ACHN (cell line): ENCODE results near the gene MCRIP1.

ENCODE experiments used
- DNase-seq: peaks from one replicate; pipeline ENCODE4 v3.0.0-alpha.2; 2015
- in situ Hi-C: cut with HindIII; loops from 2 replicates; pipeline ENCODE4 v1.10.0; 2017; ENCODE audit warnings: low sequenced_read_pairs, low pct_ligation_motif_present, low pct_unique_long_range_greater_than_20kb

MCRIP1 gene

DNA sequence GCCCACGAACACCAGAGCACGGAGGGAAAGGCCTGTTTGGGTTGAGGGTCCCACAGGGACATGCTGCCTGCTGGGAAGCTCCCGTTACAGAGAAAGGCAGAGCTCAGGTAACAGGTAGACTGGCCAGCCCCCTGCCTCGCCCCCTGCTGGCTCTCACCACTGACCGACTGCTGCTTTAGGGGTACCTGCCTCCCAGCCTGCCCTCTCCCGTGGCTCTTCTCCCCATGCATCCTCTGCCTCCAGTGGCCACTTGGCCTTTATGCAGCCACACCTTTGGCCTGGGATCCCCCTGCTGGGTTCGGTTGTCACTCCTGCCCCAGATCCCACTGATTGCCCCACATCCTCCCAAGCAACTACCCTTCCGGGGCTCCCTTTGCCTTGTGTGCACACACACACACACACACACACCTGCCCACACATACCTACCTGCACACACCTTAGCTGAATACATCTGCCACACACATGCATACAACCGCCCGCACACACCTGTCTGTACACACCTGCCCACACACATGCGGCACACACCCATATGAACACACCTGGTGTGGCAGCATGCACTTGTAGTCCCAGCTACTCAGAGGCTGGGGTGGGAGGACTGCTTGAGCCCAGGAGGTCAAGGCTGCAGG is 7.1 kb downstream of the MCRIP1 start:
- in situ Hi-C loops = no loop called here
- no peak for DNase-seq

DNA sequence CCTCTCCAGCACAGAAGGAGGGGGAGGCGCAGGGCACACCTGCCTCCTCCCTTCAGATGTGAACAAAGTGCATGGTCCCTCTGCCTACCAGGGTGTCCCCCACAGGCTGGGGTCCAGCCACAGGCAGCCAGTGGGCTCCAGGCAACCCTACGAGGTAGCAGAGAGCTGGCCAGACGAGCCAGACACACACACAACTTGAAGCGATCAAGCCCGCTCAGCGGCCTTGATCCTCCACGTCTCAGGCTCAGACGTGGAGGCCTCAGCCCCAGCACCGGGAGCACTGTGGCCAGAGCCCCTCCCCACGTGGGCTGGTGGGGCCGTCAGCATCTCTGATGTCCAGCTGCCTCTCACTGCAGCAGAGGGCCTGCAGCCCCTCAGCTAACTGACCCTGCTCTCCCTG is 8.5 kb downstream of the MCRIP1 start:
- DNase-seq = no peak
- in situ Hi-C loops = no loop called here

DNA sequence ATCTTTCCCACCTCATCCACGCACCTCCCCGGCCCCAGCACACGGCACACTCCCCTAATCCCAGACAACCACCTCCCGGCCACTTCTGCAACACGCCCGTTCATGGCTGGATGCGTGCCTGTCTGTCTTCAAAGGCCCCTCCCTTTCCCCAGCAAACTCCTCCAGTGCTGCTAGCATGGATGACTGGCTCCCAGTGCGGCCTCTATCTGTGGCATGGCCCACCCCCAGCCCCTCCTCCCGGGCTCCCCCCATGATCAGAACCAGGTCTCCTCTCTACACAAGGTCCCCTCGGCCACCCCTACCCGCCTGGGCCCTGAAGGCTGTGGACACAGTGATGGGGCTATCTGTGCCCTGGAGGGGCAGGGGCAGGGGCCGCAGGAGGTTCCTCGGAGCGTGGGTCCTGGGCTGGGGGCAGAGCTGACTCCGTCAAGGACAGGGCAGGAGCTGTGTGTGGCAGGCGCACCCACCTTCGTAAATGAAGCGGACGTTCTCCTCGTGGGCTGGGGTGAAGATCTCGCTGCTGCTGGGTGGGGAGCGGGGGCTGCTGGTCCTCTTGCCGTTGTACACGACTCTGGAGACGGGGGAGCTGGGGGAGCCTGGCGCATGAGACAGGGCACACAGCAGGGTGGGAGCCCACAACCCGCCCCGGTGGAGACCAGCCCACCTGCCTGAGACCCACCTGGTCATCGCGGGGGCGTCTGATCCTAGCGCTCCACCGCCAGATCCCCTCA is 9.1 kb downstream of the MCRIP1 start:
- in situ Hi-C loops = no loop called here
- DNase-seq = no peak

DNA sequence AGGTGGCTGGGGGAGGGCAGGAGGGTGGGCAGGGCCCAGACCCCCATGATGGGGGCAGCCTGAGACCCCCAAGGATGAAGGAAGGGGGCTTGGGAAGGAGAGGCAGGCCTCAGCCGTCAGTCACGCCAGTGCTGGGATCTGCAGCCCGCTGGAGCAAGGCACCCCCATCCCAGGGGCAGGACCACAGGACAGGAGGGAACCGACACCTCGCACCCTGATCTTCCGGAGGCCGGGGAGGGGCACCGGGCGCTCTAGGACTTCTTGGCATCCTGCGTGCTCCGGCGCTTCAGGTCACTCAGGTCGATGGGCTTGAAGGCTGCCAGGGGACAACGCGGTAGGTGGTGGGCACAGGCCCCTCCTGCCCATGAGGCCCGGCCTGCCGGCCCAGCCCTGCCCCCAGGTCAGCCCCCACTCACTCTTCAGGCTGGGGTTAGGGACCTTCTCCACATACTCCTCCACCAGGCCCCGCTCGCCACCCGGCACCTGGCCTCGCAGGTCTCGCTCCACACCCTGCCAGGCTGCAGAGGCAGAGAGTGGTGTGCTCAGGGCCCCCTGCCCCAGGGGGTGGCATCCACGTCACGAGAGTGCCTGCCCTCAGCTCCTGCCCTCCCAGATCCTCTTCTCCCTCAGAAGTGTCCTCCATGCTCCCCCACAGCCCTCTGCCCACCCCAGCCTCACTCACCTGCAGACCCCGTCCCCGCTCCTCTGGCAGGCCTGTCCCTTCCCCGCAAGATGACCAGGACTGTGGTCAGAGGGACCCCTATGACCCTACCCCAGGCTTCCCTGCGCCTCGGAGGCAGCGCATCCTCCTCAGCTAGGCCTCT is 9.9 kb downstream of the MCRIP1 start:
- DNase-seq = no peak
- in situ Hi-C loops = no loop called here

DNA sequence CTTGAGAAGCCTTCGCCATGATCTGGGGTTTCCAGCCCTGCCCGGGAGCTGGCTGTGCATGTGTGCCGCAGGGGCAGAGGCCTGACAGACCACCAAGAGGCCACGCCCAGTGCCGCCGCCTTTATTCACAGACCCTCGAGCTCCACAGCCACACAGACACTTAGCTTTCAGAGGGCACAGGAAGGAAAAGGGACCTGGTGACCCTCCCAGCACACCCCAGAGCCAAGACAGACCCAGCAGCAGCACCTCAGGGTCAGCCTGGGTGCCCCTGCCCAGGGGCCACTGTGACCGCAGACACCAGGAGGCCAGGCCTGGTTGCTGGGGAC is 10.8 kb downstream of the MCRIP1 start:
- in situ Hi-C loops = no loop called here

DNA sequence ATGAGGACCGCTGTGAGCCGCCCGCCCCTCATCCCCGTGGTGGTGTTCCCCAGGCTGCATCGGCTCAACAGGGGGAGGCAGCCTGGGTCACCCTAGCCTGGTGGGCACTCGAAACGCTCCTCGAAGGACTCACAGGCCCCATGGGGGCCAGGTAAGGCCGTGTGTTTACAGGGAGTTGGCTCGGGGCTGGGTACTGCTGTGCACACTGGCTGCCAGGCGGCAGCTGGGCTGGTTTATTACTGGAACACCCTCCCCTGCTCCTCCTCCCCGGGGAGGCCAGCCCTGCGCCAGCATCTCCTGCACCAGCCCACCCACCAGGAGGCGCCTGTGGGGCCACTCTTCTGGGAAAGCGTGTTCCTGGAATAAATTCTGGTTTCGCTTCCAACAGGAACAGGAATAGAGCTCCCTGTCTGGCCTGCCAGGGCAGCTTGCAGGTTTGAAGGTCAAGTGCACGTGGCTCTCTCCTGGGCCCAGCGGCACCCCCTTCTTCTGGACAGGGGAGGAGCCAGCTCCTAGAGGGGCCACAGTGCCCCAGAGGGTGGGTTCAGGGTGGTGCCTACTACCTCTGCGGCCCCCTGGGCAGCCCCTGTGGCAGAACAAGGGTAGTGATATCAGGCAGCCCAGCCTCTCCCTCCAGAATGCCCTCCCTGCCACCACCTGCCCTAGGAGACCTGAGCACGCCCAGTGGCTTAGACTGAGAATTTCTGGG is 11.3 kb downstream of the MCRIP1 start:
- peak; percentile 93 for DNase-seq
- in situ Hi-C loops = no loop called here

More for the DNA sequence above, 10.8 kb downstream of the MCRIP1 start:
- DNase-seq = no peak

DNA sequence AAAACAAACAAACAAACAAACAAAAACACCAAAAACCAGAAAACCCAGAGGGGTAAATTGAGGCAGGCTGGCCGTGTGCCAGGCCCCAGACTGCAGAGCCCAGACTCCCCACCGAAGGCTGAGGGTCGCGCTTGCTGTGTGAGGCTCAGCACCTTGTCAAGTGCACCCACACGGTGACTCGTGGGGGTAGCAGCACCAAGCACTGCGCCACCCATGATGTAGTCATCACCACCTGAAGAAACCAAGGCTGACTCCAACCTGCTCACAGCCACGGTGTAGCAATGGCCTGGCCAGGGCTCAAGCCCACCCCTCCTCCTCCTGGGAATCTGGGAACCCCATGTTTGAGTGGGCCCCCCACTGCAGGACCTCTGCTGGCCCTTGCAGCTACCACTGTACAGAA is 11.9 kb downstream of the MCRIP1 start:
- no peak for DNase-seq
- in situ Hi-C loops = no loop called here

DNA sequence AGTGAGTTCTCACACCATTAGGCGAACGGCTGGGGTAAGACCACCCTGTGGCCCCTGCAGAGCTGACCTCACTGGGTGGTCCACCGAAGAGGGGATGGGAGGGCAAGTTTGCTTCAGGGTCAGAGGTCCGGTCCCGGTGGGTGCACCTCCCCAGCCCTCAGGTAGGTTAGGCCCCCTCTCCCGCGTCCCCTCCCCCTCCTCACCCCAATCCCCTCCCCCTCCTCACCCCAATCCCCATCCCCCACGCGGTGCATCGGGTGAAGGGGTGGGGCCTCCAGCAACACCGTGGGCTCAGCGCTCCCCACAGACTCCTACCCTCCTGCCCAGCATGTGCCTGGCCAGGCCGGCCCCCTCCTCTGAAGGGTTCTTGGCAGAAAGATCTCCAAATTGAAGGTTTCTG is 13.4 kb downstream of the MCRIP1 start:
- in situ Hi-C loops = no loop called here
- DNase-seq = no peak

DNA sequence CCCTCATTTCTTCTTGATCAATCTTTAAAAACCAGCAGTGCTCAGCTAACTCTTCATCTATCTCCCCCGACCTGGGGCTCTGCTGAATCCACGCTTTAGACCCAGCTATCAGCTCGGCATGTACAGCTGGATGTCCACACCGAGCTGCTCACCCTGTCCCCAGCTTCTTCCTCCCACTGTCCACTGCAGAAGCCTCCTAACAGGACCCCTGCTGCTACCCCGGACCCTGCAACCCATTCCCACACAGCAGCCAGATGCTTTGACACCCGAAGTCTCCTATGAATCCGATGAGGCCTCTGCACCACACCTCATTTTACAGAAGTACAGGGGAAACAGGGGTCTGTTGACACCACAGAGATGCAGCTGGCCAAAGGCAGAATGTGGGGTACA is 15.3 kb downstream of the MCRIP1 start:
- in situ Hi-C loops = no loop called here

DNA sequence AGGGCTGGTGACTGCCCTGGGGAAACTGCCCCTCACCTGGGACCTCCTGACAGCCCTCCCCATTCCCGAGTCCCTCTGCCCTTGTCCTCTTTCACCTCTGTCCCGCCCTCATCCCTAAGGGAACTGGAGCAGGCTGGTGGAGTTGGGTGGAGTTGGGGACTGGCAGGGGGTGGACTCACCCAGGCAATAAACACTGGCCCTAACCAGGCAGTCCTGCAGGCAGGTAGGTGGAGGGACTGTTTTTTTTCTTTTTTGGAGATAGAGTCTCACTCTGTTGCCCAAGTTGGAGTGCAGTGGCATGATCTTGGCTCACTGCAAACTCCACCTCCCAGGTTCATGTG is 17.5 kb downstream of the MCRIP1 start:
- in situ Hi-C loops = no loop called here
- DNase-seq = no peak

More for the DNA sequence above, 15.3 kb downstream of the MCRIP1 start:
- no peak for DNase-seq

DNA sequence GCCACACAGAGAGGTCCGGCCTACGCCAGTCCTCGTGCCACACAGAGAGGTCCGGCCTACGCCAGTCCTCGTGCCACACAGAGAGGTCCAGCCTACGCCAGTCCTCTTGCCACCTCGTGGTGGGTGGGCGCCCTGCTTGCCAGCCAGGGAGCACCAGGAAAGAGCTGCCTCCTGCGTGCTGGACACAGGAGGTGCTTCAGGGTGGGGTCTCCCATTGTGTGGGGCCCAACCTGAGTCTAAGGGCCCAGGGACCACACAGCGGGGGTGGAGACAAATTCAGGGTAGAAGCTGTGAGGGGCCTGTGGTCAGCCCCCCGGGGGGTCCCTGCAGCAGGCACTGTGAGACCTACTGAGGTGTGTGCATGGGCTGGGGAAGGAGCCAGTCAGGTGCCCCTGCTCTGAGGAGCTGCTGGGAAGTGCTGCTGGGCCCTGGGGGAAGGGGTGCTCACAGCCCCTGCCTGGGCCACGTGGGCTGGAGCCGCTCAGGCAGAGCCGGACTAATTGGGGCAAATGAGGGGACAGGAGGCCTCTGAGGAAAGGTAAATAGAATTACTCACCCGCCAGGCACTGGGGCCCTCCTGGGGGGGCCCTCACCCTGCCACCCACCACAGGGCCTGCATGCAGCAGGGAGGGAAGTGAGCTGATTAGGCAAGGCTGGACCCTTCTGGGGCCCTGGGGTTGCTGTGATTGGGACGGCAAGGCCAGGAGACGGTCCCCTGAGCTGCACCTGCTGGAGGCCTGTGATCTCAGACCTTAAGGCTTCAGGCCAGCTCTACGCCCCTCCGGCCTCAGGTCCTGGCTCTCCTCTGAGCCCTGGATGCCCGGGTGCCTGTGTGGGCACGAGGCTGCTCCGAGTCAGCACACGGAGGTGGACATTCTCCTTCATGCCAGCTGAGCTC is 18.1 kb downstream of the MCRIP1 start:
- no peak for DNase-seq

DNA sequence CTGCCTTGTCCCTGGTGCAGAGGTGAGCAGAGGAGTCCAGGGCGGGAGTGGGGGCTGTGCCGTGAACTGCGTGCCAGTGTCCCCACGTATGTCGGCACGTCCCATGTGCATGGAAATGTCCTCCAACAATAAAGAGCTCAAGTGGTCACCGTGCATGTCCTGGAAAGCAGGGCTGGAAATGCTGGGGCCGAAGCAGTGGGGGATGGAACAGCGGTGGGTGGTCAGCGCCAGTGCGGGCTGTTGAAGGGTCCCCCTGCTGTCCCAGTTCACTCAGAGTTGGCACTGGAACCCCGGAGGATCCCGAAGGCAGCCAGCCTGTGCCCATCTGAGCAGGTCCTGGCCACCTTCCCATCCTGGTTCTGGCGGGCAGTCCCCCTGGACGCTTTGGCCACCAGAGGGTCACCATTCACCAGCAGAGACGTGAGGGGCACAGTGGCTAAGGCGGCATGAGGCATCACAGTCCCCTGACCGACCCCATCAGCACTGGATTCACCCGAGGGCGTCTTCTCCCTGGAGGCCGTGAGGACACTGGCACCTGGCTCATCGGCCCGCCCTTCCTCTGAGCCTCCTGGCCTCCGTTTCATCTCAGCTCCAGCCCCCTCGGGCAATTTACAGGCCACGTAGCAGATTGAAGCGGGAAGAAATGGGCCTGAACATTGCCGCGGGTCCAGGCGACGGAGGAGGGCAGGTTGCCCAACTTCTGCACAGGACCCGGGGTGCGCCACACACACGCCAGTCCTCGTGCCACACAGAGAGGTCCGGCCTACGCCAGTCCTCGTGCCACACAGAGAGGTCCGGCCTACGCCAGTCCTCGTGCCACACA is 19.0 kb downstream of the MCRIP1 start:
- in situ Hi-C loops = no loop called here
- DNase-seq = no peak

More for the DNA sequence above, 18.1 kb downstream of the MCRIP1 start:
- in situ Hi-C loops = no loop called here

DNA sequence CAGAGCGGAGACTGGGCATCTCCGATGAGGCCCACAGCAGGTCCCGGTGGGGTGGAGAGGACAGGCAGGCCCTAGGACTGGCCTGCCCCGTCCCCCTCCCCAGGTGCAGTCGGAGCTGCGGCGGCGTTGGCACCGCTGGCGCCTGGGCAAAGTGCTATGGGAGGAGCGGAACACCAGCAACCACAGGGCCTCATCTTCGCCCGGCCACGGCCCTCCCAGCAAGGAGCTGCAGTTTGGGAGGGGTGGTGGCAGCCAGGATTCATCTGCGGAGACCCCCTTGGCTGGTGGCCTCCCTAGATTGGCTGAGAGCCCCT is 19.8 kb downstream of the MCRIP1 start:
- DNase-seq = no peak
- in situ Hi-C loops = no loop called here

DNA sequence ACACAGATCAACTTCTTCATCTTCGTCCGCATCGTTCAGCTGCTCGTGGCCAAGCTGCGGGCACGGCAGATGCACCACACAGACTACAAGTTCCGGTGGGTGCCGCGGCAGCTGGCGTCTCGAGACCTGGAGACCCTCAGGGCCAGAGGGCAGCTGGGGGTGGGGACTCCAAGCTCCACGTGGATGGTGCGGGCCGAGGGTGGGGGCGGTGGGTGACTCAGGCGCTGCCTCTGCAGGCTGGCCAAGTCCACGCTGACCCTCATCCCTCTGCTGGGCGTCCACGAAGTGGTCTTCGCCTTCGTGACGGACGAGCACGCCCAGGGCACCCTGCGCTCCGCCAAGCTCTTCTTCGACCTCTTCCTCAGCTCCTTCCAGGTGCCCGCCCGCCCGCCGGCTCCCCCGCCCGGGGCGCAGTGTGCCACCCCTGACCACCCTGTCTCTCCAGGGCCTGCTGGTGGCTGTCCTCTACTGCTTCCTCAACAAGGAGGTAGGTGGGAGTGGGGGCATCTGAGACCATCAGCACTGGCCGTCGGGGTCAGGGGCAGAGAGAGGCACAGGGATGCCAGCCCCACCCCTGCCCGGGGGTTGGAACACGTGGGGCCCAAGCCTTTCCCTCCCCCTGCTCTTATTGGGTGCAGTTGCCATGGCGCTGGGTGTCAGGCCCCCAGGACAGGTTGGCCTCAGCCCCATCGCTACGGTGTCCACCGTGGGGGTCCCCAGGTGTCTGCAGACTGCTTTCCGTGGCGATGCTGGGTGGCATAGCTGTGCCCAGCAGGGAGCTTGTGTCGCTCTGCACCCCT is 20.3 kb downstream of the MCRIP1 start:
- in situ Hi-C loops = no loop called here
- DNase-seq = no peak

DNA sequence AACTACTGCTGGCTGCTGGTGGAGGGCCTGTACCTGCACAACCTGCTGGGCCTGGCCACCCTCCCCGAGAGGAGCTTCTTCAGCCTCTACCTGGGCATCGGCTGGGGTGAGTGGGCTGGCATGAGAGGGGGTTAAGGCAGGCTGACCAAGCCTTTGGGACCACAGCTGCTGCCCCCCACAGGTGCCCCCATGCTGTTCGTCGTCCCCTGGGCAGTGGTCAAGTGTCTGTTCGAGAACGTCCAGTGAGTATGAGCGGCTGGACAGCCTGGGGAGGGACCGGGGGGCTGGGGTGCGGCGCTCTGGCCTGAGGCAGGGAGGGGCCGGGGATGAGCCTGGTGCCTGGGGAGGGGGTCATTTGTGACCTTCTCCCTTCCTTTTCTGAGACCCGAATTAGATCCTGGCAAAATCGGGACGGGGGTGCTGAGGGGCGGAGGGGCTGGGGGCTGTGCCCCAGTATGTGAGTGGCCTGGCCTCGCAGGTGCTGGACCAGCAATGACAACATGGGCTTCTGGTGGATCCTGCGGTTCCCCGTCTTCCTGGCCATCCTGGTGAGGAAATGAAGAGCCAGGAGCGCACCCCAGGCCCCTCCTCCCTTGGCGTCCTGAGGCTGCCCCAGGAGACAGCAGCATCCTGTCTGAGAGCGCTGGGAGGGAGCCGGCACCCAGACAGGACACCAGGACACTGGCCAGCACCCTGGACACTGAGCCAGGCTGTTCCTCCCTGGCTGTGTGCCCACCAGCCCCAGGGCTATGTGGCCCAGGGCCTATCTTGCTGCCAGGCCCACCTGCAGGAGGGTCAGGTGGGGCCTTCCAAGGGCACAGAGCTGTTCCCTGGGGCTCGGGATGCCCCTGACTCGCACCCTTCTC is 21.2 kb downstream of the MCRIP1 start:
- in situ Hi-C loops = no loop called here
- no peak for DNase-seq
